Mucosa of descending colon (tissue), 3 donors: ENCODE data around the gene JAG2. TPM values are rescaled to one million over a fixed set of nuclear protein-coding genes. Genes with fewer than 3 reads are reported as not detected.

ENCODE experiments used
- ATAC-seq: fragments of 200-7000 bp; cut with Tn5 transposase; one replicate; pipeline ENCODE4 v1.9.1; 2020; ENCODE audit warnings: mild to moderate bottlenecking, moderate library complexity
- DNase-seq, 3 donors: peaks; one replicate each; pipeline ENCODE4 v3.0.0-alpha.2; 2020
- H3K36me3 ChIP-seq: fragments of 200-600 bp; one replicate; pipeline ENCODE4 v1.8.0; 2021; ENCODE audit warnings: low read depth, mild to moderate bottlenecking
- H3K4me1 ChIP-seq: fragments of 200-600 bp; one replicate; pipeline ENCODE4 v1.8.0; 2021; ENCODE audit warnings: low read depth, mild to moderate bottlenecking
- H3K4me3 ChIP-seq: fragments of 200-600 bp; one replicate; pipeline ENCODE4 v1.8.0; 2021; ENCODE audit warnings: mild to moderate bottlenecking
- H3K9me3 ChIP-seq: fragments of 200-600 bp; one replicate; pipeline ENCODE4 v1.8.0; 2021; ENCODE audit warnings: mild to moderate bottlenecking
- intact Hi-C, 2 donors: fragments of 100-400 bp; cut with DNase I in 1 of 2; cut with micrococcal nuclease in 1 of 2; formaldehyde crosslinking; loops; one replicate each; pipeline versions ENCODE4 v1.11.0 to v1.11.1; 2022; cut with DNase I, micrococcal nuclease
- total RNA-seq, 3 donors: library from RNA; stranded (reverse); fragmentation: NEBNext Ultra II Directional in 2 of 3; extraction: Animal tissue kit (Norgen Biotek cat#: 25700) in 2 of 3; gene quantifications; one replicate each; pipeline versions ENCODE4 v1.2.1 to v1.2.4, GENCODE V29; 2021 to 2023
- TF ChIP-seq, protein P1 (sequence below): fragments of 200-600 bp; IDR thresholded peaks from one replicate; pipeline ENCODE4 v1.8.0; 2022; ENCODE audit warnings: antibody characterized with exemption, mild to moderate bottlenecking
- donor health status: DM: no; HTN: no; CAD: no; lungs with moderate emphysema.
- donor health status: DM: no; HTN: no; CAD: no.
- donor health status: DM: no; HTN: yes; CAD: no.

Gene JAG2
- total RNA-seq, 3 donors from 2014 or later, result 5.6 to 8.2 (median 5.7) TPM

DNA sequence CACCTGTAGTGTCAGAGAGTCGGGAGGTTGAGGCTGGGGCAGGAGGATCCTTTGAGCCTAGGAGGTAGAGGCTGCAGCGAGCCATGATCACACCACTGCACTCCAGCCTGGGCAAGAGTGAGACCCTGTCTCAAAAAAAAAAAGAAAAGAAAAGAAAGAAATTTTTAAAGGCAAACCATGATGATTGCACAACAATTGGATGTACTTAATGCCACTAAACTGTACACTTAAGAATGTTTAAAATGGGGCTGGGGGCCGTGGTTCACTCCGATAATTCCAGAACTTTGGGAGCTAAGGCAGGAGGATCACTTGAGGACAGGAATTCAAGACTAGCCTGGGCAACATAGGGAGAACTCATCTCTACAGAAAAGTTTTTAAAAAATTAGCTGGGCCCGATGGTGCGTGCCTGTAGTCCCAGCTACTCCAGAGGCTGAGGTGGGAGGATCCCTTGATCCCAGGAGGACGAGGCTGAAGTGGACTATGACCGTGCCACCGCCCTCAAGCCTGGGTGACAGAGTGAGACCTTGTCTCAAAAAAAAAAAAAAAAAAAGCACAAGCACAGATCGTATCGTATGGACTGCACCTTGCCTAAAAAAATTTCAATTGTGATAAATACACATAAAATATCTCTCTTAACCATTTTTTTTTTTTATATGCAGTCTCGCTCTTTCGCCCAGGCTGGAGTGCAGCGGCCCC, 32.7 kb downstream of the JAG2 start:
- Histone ChIP-seq H3K36me3 (no peaks in the 10 kb centered on the region), H3K9me3 (peaks cover 22% of the 10 kb centered on the region), H3K4me3 (no peak overlapping the region), H3K4me1 (no peaks in the 10 kb centered on the region)
- peak; percentile 44 for ATAC-seq
- TF ChIP-seq, protein P1, sequence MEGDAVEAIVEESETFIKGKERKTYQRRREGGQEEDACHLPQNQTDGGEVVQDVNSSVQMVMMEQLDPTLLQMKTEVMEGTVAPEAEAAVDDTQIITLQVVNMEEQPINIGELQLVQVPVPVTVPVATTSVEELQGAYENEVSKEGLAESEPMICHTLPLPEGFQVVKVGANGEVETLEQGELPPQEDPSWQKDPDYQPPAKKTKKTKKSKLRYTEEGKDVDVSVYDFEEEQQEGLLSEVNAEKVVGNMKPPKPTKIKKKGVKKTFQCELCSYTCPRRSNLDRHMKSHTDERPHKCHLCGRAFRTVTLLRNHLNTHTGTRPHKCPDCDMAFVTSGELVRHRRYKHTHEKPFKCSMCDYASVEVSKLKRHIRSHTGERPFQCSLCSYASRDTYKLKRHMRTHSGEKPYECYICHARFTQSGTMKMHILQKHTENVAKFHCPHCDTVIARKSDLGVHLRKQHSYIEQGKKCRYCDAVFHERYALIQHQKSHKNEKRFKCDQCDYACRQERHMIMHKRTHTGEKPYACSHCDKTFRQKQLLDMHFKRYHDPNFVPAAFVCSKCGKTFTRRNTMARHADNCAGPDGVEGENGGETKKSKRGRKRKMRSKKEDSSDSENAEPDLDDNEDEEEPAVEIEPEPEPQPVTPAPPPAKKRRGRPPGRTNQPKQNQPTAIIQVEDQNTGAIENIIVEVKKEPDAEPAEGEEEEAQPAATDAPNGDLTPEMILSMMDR, result no peak
- DNase-seq, result peak in 2 of 3 donors; percentile 14 to 44
- intact Hi-C loops, result no loop called here

DNA sequence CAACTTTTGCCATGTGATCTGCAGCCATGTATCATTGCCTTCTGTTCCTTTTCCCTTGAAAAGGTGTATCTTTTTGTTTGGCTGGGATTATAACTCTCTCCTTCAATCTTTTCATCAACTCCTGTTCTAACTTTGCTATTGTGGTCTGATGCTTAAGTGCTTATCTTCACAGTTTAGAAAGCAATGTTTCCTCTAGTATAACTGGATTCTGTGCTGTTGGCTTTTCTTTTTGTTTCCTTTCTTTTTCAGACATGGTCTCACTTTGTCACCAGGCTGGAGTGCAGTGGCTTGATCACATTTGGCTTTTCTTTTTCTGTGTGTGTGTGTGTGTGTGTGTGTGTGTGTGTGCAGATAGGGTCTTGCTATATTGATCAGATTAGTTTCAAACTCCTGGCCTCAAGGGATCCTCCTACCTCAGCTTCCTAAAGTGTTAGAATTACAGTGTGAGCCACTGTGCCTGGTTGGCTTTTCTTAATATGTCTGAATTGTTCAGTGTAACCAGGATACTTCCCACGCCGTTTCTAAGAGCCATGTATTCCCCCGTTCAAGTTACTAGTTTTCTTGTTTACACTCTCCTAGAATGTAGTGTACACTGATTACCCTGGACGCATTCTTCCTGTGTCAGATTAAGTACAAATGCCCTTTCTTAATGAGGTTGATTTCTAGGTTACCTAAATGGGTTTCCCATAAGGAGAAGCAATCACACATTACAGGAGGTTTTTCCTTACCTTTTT, 35.5 kb downstream of the JAG2 start:
- H3K36me3 ChIP-seq, result no peaks in the 10 kb centered on the region
- TF ChIP-seq, protein P1, result no peak
- ATAC-seq, result no peak
- H3K4me3 ChIP-seq, result no peak overlapping the region
- peaks cover 9% of the 10 kb centered on the region for H3K9me3 ChIP-seq
- DNase-seq, result no peak
- no peaks in the 10 kb centered on the region for H3K4me1 ChIP-seq
- intact Hi-C loops, result no loop called here

DNA sequence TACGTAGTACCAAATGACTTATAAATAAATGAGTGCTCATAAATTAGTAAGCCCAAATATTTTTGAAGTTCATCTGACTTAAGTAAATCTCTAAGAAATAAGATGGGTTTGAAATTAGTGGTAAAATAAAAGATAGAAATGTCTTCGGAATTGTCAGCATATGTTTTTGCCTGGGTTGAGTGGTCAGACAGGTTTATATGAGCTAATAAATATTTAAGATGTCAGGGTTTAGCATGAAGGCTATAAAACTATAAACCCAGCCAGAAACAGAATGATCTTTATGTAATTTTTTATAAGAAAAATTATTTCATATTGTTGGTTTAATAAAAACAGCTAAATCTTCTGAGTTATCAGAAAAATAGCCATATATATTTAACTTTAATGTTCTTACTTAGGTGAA, 37.3 kb downstream of the JAG2 start:
- intact Hi-C loops, result no loop called here
- no peaks in the 10 kb centered on the region for H3K36me3 ChIP-seq
- peaks cover 9% of the 10 kb centered on the region for H3K9me3 ChIP-seq
- TF ChIP-seq, protein P1, result no peak
- DNase-seq (no peak), ATAC-seq (no peak)
- H3K4me1 ChIP-seq, result no peaks in the 10 kb centered on the region
- H3K4me3 ChIP-seq, result no peak overlapping the region

GRCh38 chr14:105128059-105128458, 40.5 kb downstream of the JAG2 start:
- DNase-seq, result no peak
- TF ChIP-seq, protein P1, result no peak
- intact Hi-C loops, result no loop called here

DNA sequence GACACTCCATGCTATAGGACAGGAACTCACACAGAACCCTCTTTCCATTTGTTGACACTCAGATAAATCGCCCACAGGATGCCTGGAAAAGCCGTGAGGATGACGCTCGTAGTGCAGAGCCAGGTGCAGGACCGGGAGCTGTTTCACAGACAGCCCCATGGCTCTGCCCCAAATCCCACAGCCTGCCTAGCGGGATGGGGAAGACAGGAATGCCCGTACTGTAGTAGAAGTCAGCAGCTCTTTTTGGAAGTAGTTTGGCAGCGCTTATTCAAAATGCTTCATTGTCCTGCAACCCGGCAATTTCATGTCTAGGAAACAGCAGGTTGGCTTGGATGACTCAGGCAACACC, 41.6 kb downstream of the JAG2 start:
- no peak overlapping the region for H3K4me3 ChIP-seq
- peaks cover 2% of the 10 kb centered on the region for H3K4me1 ChIP-seq
- intact Hi-C loops, result no loop called here
- no peak for DNase-seq
- no peaks in the 10 kb centered on the region for H3K36me3 ChIP-seq
- peaks cover 15% of the 10 kb centered on the region for H3K9me3 ChIP-seq
- ATAC-seq, result no peak
- TF ChIP-seq, protein P1, result no peak

More at GRCh38 chr14:105128059-105128458, 40.5 kb downstream of the JAG2 start:
- H3K4me1 ChIP-seq, result peaks cover 2% of the 10 kb centered on the region
- H3K36me3 ChIP-seq, result no peaks in the 10 kb centered on the region
- peaks cover 9% of the 10 kb centered on the region for H3K9me3 ChIP-seq
- H3K4me3 ChIP-seq, result no peak overlapping the region
- no peak for ATAC-seq
